DOHH2 (cell line): ENCODE measurements around the gene BBS7.

Experiments used
- H3F3A ChIP-seq: fragments of 200-600 bp; sonication (generic), shearing (Covaris generic); 2 replicates; pipeline ENCODE4 v1.6.0; 2016; ENCODE audit warnings: antibody characterized with exemption, mild to moderate bottlenecking; ENCODE audit not compliant: control insufficient read depth, insufficient read depth
- H3K27ac ChIP-seq: fragments of 200-600 bp; sonication (generic); 2 replicates; pipeline ENCODE4 v1.5.1; 2014; ENCODE audit warnings: low read depth, mild to moderate bottlenecking, low read length, moderate library complexity
- H3K27me3 ChIP-seq: fragments of 200-600 bp; sonication (generic); 2 replicates; pipeline ENCODE4 v1.6.1; 2014; ENCODE audit warnings: mild to moderate bottlenecking, low read length, mixed read lengths; ENCODE audit not compliant: control insufficient read depth
- H3K36me3 ChIP-seq: fragments of 200-600 bp; sonication (generic); 2 replicates; pipeline ENCODE4 v1.6.1; 2014; ENCODE audit warnings: mild to moderate bottlenecking, low read length, moderate library complexity, mixed read lengths; ENCODE audit not compliant: control insufficient read depth
- H3K4me1 ChIP-seq: fragments of 200-600 bp; sonication (generic); 2 replicates; pipeline ENCODE4 v1.6.1; 2014; ENCODE audit warnings: mild to moderate bottlenecking, low read length, mixed read lengths; ENCODE audit not compliant: control insufficient read depth
- H3K4me2 ChIP-seq: fragments of 200-600 bp; sonication (generic); 2 replicates; pipeline ENCODE4 v1.6.0; 2014; ENCODE audit warnings: mild to moderate bottlenecking, low read length, moderate library complexity
- H3K4me3 ChIP-seq: fragments of 200-600 bp; sonication (generic); 2 replicates; pipeline ENCODE4 v1.5.1; 2014; ENCODE audit warnings: mild to moderate bottlenecking, low read length, mixed read lengths
- H3K79me2 ChIP-seq: fragments of 200-600 bp; sonication (generic); 2 replicates; pipeline ENCODE4 v1.6.1; 2014; ENCODE audit warnings: mild to moderate bottlenecking, low read length, mixed read lengths; ENCODE audit not compliant: control insufficient read depth
- H3K9me2 ChIP-seq: fragments of 200-600 bp; sonication (generic); replicated peaks from 2 replicates; pipeline ENCODE4 v1.6.1; 2014; ENCODE audit warnings: mild to moderate bottlenecking, low read length, mixed read lengths; ENCODE audit not compliant: control insufficient read depth
- H3K9me3 ChIP-seq: fragments of 200-600 bp; sonication (generic); 2 replicates; pipeline ENCODE4 v1.6.1; 2014; ENCODE audit warnings: antibody characterized with exemption, low read length, mixed read lengths; ENCODE audit not compliant: control insufficient read depth, insufficient read depth
- H4K20me1 ChIP-seq: fragments of 200-600 bp; sonication (generic); 2 replicates; pipeline ENCODE4 v1.6.0; 2014; ENCODE audit warnings: low read depth, mild to moderate bottlenecking, antibody characterized with exemption, low read length, moderate library complexity; ENCODE audit not compliant: control insufficient read depth, insufficient read depth
- EZH2phosphoT487 ChIP-seq: fragments of 200-600 bp; sonication (generic); IDR thresholded peaks from 2 replicates; pipeline ENCODE4 v1.6.1; 2017; ENCODE audit warnings: borderline replicate concordance, mild to moderate bottlenecking, antibody characterized with exemption, low read length, moderate library complexity, mixed read lengths
- TF ChIP-seq, protein P1 (sequence below): fragments of 200-600 bp; sonication (generic); IDR thresholded peaks from one replicate; pipeline ENCODE4 v1.5.1; 2014; ENCODE audit warnings: antibody characterized with exemption, mild to moderate bottlenecking, low read depth, low read length; ENCODE audit not compliant: poor library complexity, severe bottlenecking

The BBS7 gene

DNA sequence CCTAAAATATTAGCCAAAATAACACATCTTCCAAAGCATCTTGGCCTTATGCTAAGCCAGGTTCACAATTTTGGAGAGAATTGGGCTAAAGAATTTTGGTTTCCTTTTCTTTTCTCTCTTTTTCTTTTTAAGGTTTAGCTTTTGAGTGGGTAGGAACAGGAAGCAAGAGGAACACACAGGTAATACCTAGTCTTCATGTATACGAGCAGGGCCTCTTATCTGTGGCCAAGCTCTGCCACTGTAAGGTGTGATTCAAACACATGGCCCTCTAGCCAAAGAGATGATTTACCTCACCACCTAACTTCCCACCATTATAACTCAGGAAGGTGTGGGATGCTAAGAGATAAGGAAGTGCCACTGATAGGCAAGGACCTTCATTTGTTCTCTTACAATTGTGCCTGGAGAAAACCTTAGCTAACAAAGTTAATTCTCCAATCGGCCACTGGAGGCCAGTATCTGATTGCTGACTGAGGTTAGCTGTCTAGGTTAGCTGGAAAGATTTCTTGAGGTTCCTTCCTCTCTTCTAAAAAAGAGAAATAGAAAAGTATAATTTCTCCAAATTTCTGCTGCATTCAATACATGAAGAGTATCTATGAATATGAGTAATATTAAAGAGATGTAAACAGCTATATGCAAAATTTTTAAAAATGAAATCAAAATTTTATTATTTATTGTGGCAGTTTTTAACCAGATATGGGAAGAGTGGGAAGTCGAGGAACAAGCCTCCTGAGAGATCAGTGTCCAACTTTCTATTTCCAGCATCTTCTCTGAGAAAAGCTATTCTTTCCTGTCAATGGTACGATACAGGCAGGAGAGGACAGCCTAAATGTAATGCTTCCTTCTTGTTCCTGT lies 30.1 kb upstream of the BBS7 start:
- TF ChIP-seq EZH2phosphoT487 = no peak
- TF ChIP-seq, protein P1, sequence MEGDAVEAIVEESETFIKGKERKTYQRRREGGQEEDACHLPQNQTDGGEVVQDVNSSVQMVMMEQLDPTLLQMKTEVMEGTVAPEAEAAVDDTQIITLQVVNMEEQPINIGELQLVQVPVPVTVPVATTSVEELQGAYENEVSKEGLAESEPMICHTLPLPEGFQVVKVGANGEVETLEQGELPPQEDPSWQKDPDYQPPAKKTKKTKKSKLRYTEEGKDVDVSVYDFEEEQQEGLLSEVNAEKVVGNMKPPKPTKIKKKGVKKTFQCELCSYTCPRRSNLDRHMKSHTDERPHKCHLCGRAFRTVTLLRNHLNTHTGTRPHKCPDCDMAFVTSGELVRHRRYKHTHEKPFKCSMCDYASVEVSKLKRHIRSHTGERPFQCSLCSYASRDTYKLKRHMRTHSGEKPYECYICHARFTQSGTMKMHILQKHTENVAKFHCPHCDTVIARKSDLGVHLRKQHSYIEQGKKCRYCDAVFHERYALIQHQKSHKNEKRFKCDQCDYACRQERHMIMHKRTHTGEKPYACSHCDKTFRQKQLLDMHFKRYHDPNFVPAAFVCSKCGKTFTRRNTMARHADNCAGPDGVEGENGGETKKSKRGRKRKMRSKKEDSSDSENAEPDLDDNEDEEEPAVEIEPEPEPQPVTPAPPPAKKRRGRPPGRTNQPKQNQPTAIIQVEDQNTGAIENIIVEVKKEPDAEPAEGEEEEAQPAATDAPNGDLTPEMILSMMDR = peak; percentile 77
- Histone ChIP-seq H3K4me3 (no peak overlapping the region), H3K4me1 (no peaks in the 10 kb centered on the region), H3F3A (no peaks in the 10 kb centered on the region), H3K79me2 (no peaks in the 10 kb centered on the region), H3K4me2 (no peak overlapping the region), H3K9me3 (no peaks in the 10 kb centered on the region), H3K9me2 (no peaks in the 10 kb centered on the region), H3K27ac (no peak overlapping the region), H3K27me3 (peaks cover 8% of the 10 kb centered on the region), H4K20me1 (no peaks in the 10 kb centered on the region), H3K36me3 (no peaks in the 10 kb centered on the region)

DNA sequence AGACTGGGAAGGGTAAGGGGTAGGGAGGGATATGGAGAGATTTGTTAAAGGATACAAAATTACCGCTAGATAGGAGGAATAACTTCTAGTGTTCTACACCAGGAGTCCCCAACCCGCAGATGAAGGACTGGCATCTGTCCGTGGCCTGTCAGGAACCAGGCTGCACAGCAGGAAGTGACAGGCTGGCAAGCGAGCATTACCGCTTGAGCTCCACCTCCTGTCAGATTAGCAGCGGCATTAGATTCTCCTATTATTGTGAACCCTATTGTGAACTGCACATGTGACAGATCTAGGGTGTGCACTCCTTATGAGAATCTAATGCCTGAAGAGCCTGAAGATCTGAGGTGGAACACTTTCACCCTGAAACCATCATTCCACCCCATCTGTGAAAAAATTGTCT lies 27.9 kb upstream of the BBS7 start:
- H3K9me3 ChIP-seq = no peaks in the 10 kb centered on the region
- H3K4me1 ChIP-seq = no peaks in the 10 kb centered on the region
- TF ChIP-seq, protein P1 = no peak
- no peak for TF ChIP-seq EZH2phosphoT487
- H3F3A ChIP-seq = no peaks in the 10 kb centered on the region
- H4K20me1 ChIP-seq = no peaks in the 10 kb centered on the region
- no peaks in the 10 kb centered on the region for H3K79me2 ChIP-seq
- H3K27me3 ChIP-seq = no peaks in the 10 kb centered on the region; the same call in none of the 2 replicates
- H3K36me3 ChIP-seq = no peaks in the 10 kb centered on the region
- no peak overlapping the region for H3K27ac ChIP-seq
- no peaks in the 10 kb centered on the region for H3K9me2 ChIP-seq
- H3K4me2 ChIP-seq = 0 out of 2 replicates have a peak overlapping the region, but pooled peaks have one; percentile 24
- no peak overlapping the region for H3K4me3 ChIP-seq

DNA sequence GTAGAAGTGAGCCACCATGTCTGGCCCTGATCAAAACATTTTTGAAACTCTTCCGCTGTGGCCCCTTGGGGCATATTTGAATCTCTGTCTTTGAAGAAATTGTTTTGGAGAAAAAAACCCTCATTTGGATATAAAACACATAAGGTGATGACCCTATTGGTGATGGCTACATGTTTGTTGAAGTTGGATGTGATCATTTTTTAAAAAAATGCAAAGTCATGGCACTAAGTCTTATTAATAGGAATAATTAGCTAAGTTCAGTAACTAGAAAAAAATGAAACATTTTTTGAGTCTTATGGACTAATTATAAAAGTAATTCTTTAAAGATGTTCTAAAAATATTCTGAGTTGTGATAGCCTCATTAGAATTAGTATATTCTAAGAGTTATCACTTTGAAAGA lies 17.9 kb upstream of the BBS7 start:
- Histone ChIP-seq H3K9me2 (no peaks in the 10 kb centered on the region), H3K36me3 (no peaks in the 10 kb centered on the region), H3K4me2 (no peak overlapping the region), H4K20me1 (no peaks in the 10 kb centered on the region), H3K27ac (no peak overlapping the region), H3K27me3 (peaks cover 10% of the 10 kb centered on the region), H3K4me3 (no peak overlapping the region), H3K4me1 (peaks cover 5% of the 10 kb centered on the region), H3K9me3 (no peaks in the 10 kb centered on the region), H3K79me2 (no peaks in the 10 kb centered on the region), H3F3A (no peaks in the 10 kb centered on the region)
- TF ChIP-seq, protein P1 = no peak
- TF ChIP-seq EZH2phosphoT487 = no peak
